Measurements from ENCODE around the gene MXD3. TPM values are rescaled to one million over a fixed set of nuclear protein-coding genes. Genes with fewer than 3 reads are reported as not detected.

The MXD3 gene
- total RNA-seq, 1 experiment from 2014 or later: 36.3 TPM

- no peaks in the 10 kb centered on the region for H3K27me3 Mint-ChIP-seq (ENCODE audit: unreplicated experiment)
- no peak overlapping the region for H3K4me3 Mint-ChIP-seq (ENCODE audit: low read depth, unreplicated experiment)
- no peak for TF ChIP-seq CTCF (IDR thresholded peaks at IDR 0.05; ENCODE audit: unreplicated experiment)
- intact Hi-C loops (cut with micrococcal nuclease; ENCODE audit: unreplicated experiment): loop anchor here (5.0 kb wide), 1 partner anchor 36 kb away; the partner anchor contains the start of gene LMAN2
- peaks cover 40% of the 10 kb centered on the region for H3K36me3 Mint-ChIP-seq (ENCODE audit: insufficient read depth, unreplicated experiment)
- CTCF ChIA-PET: interaction anchor here (0.6 to 3.0 kb wide), 6 partner anchors 49 to 139 kb away, joined by 3 to 18 read pairs (median 4); no protein-coding TSS in a partner anchor
- no TSS peak for BruUV-seq (replicated peaks)
- H3K27ac Mint-ChIP-seq (ENCODE audit: unreplicated experiment): no peak overlapping the region
- H3K9me3 Mint-ChIP-seq (ENCODE audit: low read depth, unreplicated experiment): no peaks in the 10 kb centered on the region
- H3K4me1 Mint-ChIP-seq (ENCODE audit: low read depth, unreplicated experiment): peaks cover 36% of the 10 kb centered on the region
- DNase-seq: no peak
Measured at GRCh38 chr5:177316005-177316404, 4.3 kb upstream of the MXD3 start.

GRCh38 chr5:177315411-177315810 is 3.7 kb upstream of the MXD3 start:
- Mint-ChIP-seq H3K9me3 (ENCODE audit: low read depth, unreplicated experiment) (no peaks in the 10 kb centered on the region), H3K27me3 (ENCODE audit: unreplicated experiment) (no peaks in the 10 kb centered on the region), H3K36me3 (ENCODE audit: insufficient read depth, unreplicated experiment) (peaks cover 45% of the 10 kb centered on the region), H3K4me3 (ENCODE audit: low read depth, unreplicated experiment) (no peak overlapping the region), H3K4me1 (ENCODE audit: low read depth, unreplicated experiment) (peaks cover 42% of the 10 kb centered on the region), H3K27ac (ENCODE audit: unreplicated experiment) (no peak overlapping the region)
- TF ChIP-seq CTCF (IDR thresholded peaks at IDR 0.05; ENCODE audit: unreplicated experiment): no peak
- intact Hi-C loops (cut with micrococcal nuclease; ENCODE audit: unreplicated experiment): loop anchor here (5.0 kb wide), 1 partner anchor 37 kb away; the partner anchor contains the start of gene LMAN2
- CTCF ChIA-PET: interaction anchor here (0.6 to 0.7 kb wide), 2 partner anchors 67 to 110 kb away, joined by 3 to 4 read pairs; no protein-coding TSS in a partner anchor
- DNase-seq: no peak
- no TSS peak for BruUV-seq (replicated peaks)

GRCh38 chr5:177314376-177315342 is 3.0 kb upstream of the MXD3 start:
- Mint-ChIP-seq H3K36me3 (ENCODE audit: insufficient read depth, unreplicated experiment) (peaks cover 51% of the 10 kb centered on the region), H3K27ac (ENCODE audit: unreplicated experiment) (no peak overlapping the region), H3K27me3 (ENCODE audit: unreplicated experiment) (no peaks in the 10 kb centered on the region), H3K4me3 (ENCODE audit: low read depth, unreplicated experiment) (no peak overlapping the region), H3K9me3 (ENCODE audit: low read depth, unreplicated experiment) (no peaks in the 10 kb centered on the region), H3K4me1 (ENCODE audit: low read depth, unreplicated experiment) (peaks cover 46% of the 10 kb centered on the region)
- no TSS peak for BruUV-seq (replicated peaks)
- no peak for TF ChIP-seq CTCF (IDR thresholded peaks at IDR 0.05; ENCODE audit: unreplicated experiment)
- intact Hi-C loops (cut with micrococcal nuclease; ENCODE audit: unreplicated experiment): loop anchor here (5.0 kb wide), 2 partner anchors 38 to 138 kb away; partner anchors contain the start of gene LMAN2
- DNase-seq: no peak
- CTCF ChIA-PET: no interaction called here

- Mint-ChIP-seq H3K27ac (ENCODE audit: unreplicated experiment) (no peak overlapping the region), H3K36me3 (ENCODE audit: insufficient read depth, unreplicated experiment) (peaks cover 60% of the 10 kb centered on the region), H3K9me3 (ENCODE audit: low read depth, unreplicated experiment) (no peaks in the 10 kb centered on the region), H3K27me3 (ENCODE audit: unreplicated experiment) (no peaks in the 10 kb centered on the region), H3K4me3 (ENCODE audit: low read depth, unreplicated experiment) (no peak overlapping the region), H3K4me1 (ENCODE audit: low read depth, unreplicated experiment) (peaks cover 54% of the 10 kb centered on the region)
- CTCF ChIA-PET: interaction anchor here (0.6 kb wide), 1 partner anchor 76 kb away, joined by 3 read pairs; no protein-coding TSS in a partner anchor
- TF ChIP-seq CTCF (IDR thresholded peaks at IDR 0.05; ENCODE audit: unreplicated experiment): no peak
- no peak for DNase-seq
- no TSS peak for BruUV-seq (replicated peaks)
- intact Hi-C loops (cut with micrococcal nuclease; ENCODE audit: unreplicated experiment): loop anchor here (5.0 kb wide), 1 partner anchor 139 kb away; no protein-coding TSS in a partner anchor
Measured at GRCh38 chr5:177313561-177314259, 2.0 kb upstream of the MXD3 start.

Measured in Calu3 (cell line).